ENCODE results near the gene VARS1.
A peak's percentile ranks its signal among the peaks of the same experiment; 100 is the strongest.

Gene VARS1

GRCh38 chr6:31769684-31770371, 25.7 kb downstream of the VARS1 start:
- peak; percentile 76 for DNase-seq (ENCODE audit: low read depth)

- DNase-seq (ENCODE audit: low read depth), result no peak
Measured at GRCh38 chr6:31768363-31769257, 26.9 kb downstream of the VARS1 start.

- no peak for DNase-seq (ENCODE audit: low read depth)
Measured at GRCh38 chr6:31767096-31767645, 28.4 kb downstream of the VARS1 start.

GRCh38 chr6:31765910-31766794, 29.4 kb downstream of the VARS1 start:
- DNase-seq (ENCODE audit: low read depth), result no peak

GRCh38 chr6:31765559-31765909, 30.0 kb downstream of the VARS1 start:
- no peak for DNase-seq (ENCODE audit: low read depth)

- no peak for DNase-seq (ENCODE audit: low read depth)
Measured at GRCh38 chr6:31764198-31764597, 31.4 kb downstream of the VARS1 start.

GRCh38 chr6:31763619-31763940, 32.0 kb downstream of the VARS1 start:
- DNase-seq (ENCODE audit: low read depth), result no peak

- no peak for DNase-seq (ENCODE audit: low read depth)
Measured at GRCh38 chr6:31762878-31763618, 32.5 kb downstream of the VARS1 start.

- DNase-seq (ENCODE audit: low read depth), result no peak
Measured at GRCh38 chr6:31762356-31762755, 33.2 kb downstream of the VARS1 start, which contains the start of gene SAPCD1. SAPCD1 (plus strand) TSS chr6:31762656; CDS start chr6:31763055, 399 bp downstream.

- DNase-seq (ENCODE audit: low read depth), result no peak
Measured at GRCh38 chr6:31761343-31761742, 34.2 kb downstream of the VARS1 start.

- DNase-seq (ENCODE audit: low read depth), result no peak
Measured at GRCh38 chr6:31760790-31761189, 34.8 kb downstream of the VARS1 start.

GRCh38 chr6:31758281-31758680, 37.3 kb downstream of the VARS1 start:
- DNase-seq (ENCODE audit: low read depth), result no peak

- no peak for DNase-seq (ENCODE audit: low read depth)
Measured at GRCh38 chr6:31752739-31753319, 42.7 kb downstream of the VARS1 start.

GRCh38 chr6:31750411-31751022, 45.0 kb downstream of the VARS1 start:
- DNase-seq (ENCODE audit: low read depth), result no peak

GRCh38 chr6:31749301-31750036, 46.1 kb downstream of the VARS1 start:
- DNase-seq (ENCODE audit: low read depth), result no peak
